ENCODE measurements around the gene TRABD2B.

The TRABD2B gene

DNA sequence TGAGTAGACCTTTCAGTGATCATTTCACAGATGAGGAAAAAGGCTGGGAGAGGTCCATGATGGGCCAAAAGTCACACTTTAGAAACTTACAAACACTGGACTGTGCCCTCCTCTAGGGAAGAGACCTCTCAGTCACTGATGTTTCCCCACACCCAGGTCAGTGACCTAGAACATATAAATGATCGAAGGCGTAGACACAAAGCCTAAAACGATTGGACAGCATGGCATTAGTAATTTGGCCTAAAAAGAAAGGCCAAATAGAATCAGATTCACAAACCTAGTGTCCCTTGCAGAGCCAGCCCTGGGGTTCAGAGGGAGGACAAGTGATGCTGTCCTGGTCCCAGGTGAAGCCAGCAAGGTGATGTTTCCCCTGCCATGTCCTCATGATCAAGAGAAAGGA, 27.7 kb downstream of the TRABD2B start:
- DNase-seq (ENCODE audit: low spot score) (no peak), ATAC-seq (ENCODE audit: low read depth) (no peak)
- no peak overlapping the region for H3K4me3 ChIP-seq (ENCODE audit: severe bottlenecking)
- no peaks in the 10 kb centered on the region for H3K9me3 ChIP-seq (ENCODE audit: severe bottlenecking)
- H3K27me3 ChIP-seq (ENCODE audit: insufficient read depth, poor library complexity, severe bottlenecking), result no peaks in the 10 kb centered on the region
- no peaks in the 10 kb centered on the region for H3K36me3 ChIP-seq (ENCODE audit: low read depth)
- no peak overlapping the region for H3K27ac ChIP-seq (ENCODE audit: poor library complexity, severe bottlenecking)
- H3K4me1 ChIP-seq (ENCODE audit: insufficient read depth, poor library complexity, severe bottlenecking), result no peaks in the 10 kb centered on the region
- no peak for TF ChIP-seq CTCF (IDR thresholded peaks at IDR 0.05; ENCODE audit: poor library complexity, severe bottlenecking)

- Histone ChIP-seq H3K4me1 (ENCODE audit: insufficient read depth, poor library complexity, severe bottlenecking) (no peaks in the 10 kb centered on the region), H3K27me3 (ENCODE audit: insufficient read depth, poor library complexity, severe bottlenecking) (no peaks in the 10 kb centered on the region), H3K4me3 (ENCODE audit: severe bottlenecking) (no peak overlapping the region), H3K9me3 (ENCODE audit: severe bottlenecking) (no peaks in the 10 kb centered on the region), H3K36me3 (ENCODE audit: low read depth) (no peaks in the 10 kb centered on the region), H3K27ac (ENCODE audit: poor library complexity, severe bottlenecking) (no peak overlapping the region)
- ATAC-seq (ENCODE audit: low read depth) (no peak), DNase-seq (ENCODE audit: low spot score) (no peak)
- no peak for TF ChIP-seq CTCF (IDR thresholded peaks at IDR 0.05; ENCODE audit: poor library complexity, severe bottlenecking)
Measured at GRCh38 chr1:47968556-47968888, 28.7 kb downstream of the TRABD2B start.

DNA sequence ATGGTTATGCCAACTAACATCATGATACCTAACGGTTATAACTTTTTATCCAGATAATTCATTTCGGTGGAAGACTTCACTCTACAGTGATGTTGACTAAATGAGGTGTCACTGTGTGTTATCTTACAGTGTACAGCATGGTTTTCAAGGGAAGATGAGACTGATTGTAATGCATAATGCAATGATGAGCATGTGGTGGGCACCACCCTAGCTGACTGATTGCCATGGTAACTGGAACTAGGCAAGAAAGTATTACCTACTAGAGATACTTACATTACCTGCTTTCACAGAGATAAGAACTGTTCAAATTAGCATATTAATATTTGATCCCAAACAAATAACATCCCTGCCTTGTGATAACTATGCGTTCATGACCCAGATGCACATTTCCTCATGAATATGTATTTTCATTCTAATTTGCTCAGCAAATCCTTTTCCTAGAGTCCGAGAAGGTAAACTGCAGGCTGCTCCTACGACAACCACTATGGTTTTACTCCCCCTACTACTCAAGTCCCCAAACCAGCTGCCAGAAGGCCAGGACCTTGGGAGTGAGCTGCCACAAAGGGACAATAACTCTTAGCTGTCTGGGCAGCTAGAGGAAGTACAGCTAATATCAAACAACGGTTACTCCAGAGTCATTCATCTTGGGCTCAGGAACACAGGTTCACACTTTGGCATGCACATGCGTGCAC, 29.2 kb downstream of the TRABD2B start:
- Histone ChIP-seq H3K4me1 (ENCODE audit: insufficient read depth, poor library complexity, severe bottlenecking) (no peaks in the 10 kb centered on the region), H3K27ac (ENCODE audit: poor library complexity, severe bottlenecking) (no peak overlapping the region), H3K27me3 (ENCODE audit: insufficient read depth, poor library complexity, severe bottlenecking) (no peaks in the 10 kb centered on the region), H3K9me3 (ENCODE audit: severe bottlenecking) (no peaks in the 10 kb centered on the region), H3K4me3 (ENCODE audit: severe bottlenecking) (no peak overlapping the region), H3K36me3 (ENCODE audit: low read depth) (no peaks in the 10 kb centered on the region)
- TF ChIP-seq CTCF (IDR thresholded peaks at IDR 0.05; ENCODE audit: poor library complexity, severe bottlenecking), result no peak
- no peak for ATAC-seq (ENCODE audit: low read depth)
- no peak for DNase-seq (ENCODE audit: low spot score)

DNA sequence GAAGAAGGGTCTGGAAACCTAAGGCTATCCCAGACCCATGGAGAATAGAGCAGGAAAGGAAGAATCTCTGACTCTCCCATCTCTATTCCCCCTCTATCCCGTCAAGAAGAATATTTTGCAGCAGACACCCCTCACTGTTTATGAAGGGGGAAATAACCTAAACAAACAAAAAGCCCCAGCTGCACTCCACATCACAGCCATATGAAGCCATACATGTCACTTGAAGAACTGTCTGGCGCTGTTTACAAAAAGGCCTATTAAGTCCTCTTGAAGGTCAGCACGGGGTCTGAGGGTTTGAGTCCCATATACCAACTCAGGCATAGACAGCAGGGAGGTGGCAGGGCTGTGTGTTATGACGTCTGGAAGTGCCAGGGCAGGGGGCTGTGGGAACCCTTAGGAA, 31.4 kb downstream of the TRABD2B start:
- H3K4me3 ChIP-seq (ENCODE audit: severe bottlenecking), result no peak overlapping the region
- H3K36me3 ChIP-seq (ENCODE audit: low read depth), result no peaks in the 10 kb centered on the region
- H3K27me3 ChIP-seq (ENCODE audit: insufficient read depth, poor library complexity, severe bottlenecking), result no peaks in the 10 kb centered on the region
- TF ChIP-seq CTCF (IDR thresholded peaks at IDR 0.05; ENCODE audit: poor library complexity, severe bottlenecking), result no peak
- H3K27ac ChIP-seq (ENCODE audit: poor library complexity, severe bottlenecking), result no peak overlapping the region
- no peak for ATAC-seq (ENCODE audit: low read depth)
- no peaks in the 10 kb centered on the region for H3K9me3 ChIP-seq (ENCODE audit: severe bottlenecking)
- H3K4me1 ChIP-seq (ENCODE audit: insufficient read depth, poor library complexity, severe bottlenecking), result no peaks in the 10 kb centered on the region
- DNase-seq (ENCODE audit: low spot score), result no peak

DNA sequence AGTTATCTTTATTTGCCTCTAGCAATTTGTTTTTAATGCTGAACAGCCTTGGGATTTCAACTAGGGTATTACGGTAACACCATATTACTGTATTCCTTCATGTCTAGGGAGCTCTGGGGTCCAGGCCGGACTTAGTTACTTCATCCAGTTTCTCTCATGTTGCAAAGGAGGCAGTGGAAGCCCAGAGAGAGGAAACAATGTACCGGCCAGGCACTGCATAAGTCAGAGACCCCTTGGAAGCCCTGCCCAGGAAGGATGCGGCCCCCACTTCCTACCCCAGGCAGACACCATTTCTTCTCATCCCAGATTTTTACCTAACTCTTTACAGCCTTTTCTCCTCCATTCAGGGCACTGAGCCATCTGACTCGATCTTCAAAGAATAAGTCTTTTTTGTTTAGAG, 32.5 kb downstream of the TRABD2B start:
- no peak for ATAC-seq (ENCODE audit: low read depth)
- Histone ChIP-seq H3K9me3 (ENCODE audit: severe bottlenecking) (no peaks in the 10 kb centered on the region), H3K4me1 (ENCODE audit: insufficient read depth, poor library complexity, severe bottlenecking) (no peaks in the 10 kb centered on the region), H3K36me3 (ENCODE audit: low read depth) (no peaks in the 10 kb centered on the region), H3K4me3 (ENCODE audit: severe bottlenecking) (no peak overlapping the region), H3K27me3 (ENCODE audit: insufficient read depth, poor library complexity, severe bottlenecking) (no peaks in the 10 kb centered on the region), H3K27ac (ENCODE audit: poor library complexity, severe bottlenecking) (no peak overlapping the region)
- DNase-seq (ENCODE audit: low spot score), result no peak
- TF ChIP-seq CTCF (IDR thresholded peaks at IDR 0.05; ENCODE audit: poor library complexity, severe bottlenecking), result no peak

Measured in RWPE2 (cell line).